Measurements from ENCODE around the gene GRIK1. TPM values are rescaled to one million over a fixed set of nuclear protein-coding genes. Genes with fewer than 3 reads are reported as not detected.

Gene GRIK1
- total RNA-seq, 1 experiment from 2014 or later, result not detected

DNA sequence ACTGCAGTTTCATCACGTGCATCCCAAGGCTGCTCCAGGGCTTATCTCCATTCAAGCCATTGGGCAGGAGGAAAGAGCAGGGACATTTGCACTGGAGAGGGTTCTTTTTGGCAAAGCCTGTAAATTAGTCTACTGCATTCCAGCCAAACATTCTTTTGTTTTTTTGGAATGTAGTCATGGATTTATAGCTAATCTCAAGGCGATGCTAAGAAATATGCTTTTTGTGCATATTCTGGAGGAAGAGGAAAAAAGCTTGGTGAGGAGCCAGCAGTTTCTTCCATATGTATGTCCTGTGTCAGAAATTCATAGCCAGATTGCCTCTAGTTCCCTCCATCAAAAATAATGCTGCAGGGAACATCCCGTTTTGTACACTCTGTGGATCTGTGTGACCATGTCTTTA, 419.6 kb downstream of the GRIK1 start:
- Histone ChIP-seq H3K4me1 (replicated peaks; ENCODE audit: insufficient read depth) (no peaks in the 10 kb centered on the region), H4K20me1 (ENCODE audit: insufficient read depth) (no peaks in the 10 kb centered on the region), H3K79me2 (ENCODE audit: low read depth) (no peaks in the 10 kb centered on the region), H3K9me2 (ENCODE audit: insufficient read depth) (no peaks in the 10 kb centered on the region), H2AFZ (no peak overlapping the region), H3K4me2 (no peak overlapping the region), H3K27ac (no peak overlapping the region), H3F3A (ENCODE audit: insufficient read depth, low read depth) (no peaks in the 10 kb centered on the region; the same call in 1 of the 2 replicates), H3K36me3 (ENCODE audit: low read depth) (no peaks in the 10 kb centered on the region), H3K27me3 (ENCODE audit: insufficient read depth, low read depth) (no peaks in the 10 kb centered on the region), H3K9me3 (ENCODE audit: insufficient read depth, low read depth) (no peaks in the 10 kb centered on the region), H3K4me3 (no peak overlapping the region)
- TF ChIP-seq, protein P1, sequence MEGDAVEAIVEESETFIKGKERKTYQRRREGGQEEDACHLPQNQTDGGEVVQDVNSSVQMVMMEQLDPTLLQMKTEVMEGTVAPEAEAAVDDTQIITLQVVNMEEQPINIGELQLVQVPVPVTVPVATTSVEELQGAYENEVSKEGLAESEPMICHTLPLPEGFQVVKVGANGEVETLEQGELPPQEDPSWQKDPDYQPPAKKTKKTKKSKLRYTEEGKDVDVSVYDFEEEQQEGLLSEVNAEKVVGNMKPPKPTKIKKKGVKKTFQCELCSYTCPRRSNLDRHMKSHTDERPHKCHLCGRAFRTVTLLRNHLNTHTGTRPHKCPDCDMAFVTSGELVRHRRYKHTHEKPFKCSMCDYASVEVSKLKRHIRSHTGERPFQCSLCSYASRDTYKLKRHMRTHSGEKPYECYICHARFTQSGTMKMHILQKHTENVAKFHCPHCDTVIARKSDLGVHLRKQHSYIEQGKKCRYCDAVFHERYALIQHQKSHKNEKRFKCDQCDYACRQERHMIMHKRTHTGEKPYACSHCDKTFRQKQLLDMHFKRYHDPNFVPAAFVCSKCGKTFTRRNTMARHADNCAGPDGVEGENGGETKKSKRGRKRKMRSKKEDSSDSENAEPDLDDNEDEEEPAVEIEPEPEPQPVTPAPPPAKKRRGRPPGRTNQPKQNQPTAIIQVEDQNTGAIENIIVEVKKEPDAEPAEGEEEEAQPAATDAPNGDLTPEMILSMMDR (conservative IDR thresholded peaks at IDR 0.05), result no peak
- TF ChIP-seq EZH2 (IDR thresholded peaks at IDR 0.05; ENCODE audit: low read depth), result no peak
- DNase-seq, result no peak
- ChIA-PET POLR2A (ENCODE audit: unreplicated experiment) (no interaction called here), CTCF (no interaction called here)
- intact Hi-C loops (cut with micrococcal nuclease; ENCODE audit: unreplicated experiment), result no loop called here
- no TSS peak for BruUV-seq (replicated peaks)

GRCh38 chr21:29514652-29515247, 425.0 kb downstream of the GRIK1 start:
- ChIA-PET POLR2A (ENCODE audit: unreplicated experiment) (no interaction called here), CTCF (no interaction called here)
- Histone ChIP-seq H3K4me1 (replicated peaks; ENCODE audit: insufficient read depth) (no peaks in the 10 kb centered on the region), H3K27ac (no peak overlapping the region), H4K20me1 (ENCODE audit: insufficient read depth) (no peaks in the 10 kb centered on the region), H2AFZ (no peak overlapping the region), H3K36me3 (ENCODE audit: low read depth) (no peaks in the 10 kb centered on the region), H3K9me3 (ENCODE audit: insufficient read depth, low read depth) (0 out of 2 replicates have a peak, but pooled peaks cover 3% of the 10 kb centered on the region), H3K9me2 (ENCODE audit: insufficient read depth) (no peaks in the 10 kb centered on the region), H3K4me2 (no peak overlapping the region), H3F3A (ENCODE audit: insufficient read depth, low read depth) (no peaks in the 10 kb centered on the region), H3K4me3 (no peak overlapping the region), H3K79me2 (ENCODE audit: low read depth) (no peaks in the 10 kb centered on the region), H3K27me3 (ENCODE audit: insufficient read depth, low read depth) (no peaks in the 10 kb centered on the region)
- no peak for TF ChIP-seq EZH2 (IDR thresholded peaks at IDR 0.05; ENCODE audit: low read depth)
- TF ChIP-seq, protein P1 (conservative IDR thresholded peaks at IDR 0.05), result no peak
- BruUV-seq (replicated peaks), result no TSS peak
- intact Hi-C loops (cut with micrococcal nuclease; ENCODE audit: unreplicated experiment), result no loop called here
- no peak for DNase-seq

DNA sequence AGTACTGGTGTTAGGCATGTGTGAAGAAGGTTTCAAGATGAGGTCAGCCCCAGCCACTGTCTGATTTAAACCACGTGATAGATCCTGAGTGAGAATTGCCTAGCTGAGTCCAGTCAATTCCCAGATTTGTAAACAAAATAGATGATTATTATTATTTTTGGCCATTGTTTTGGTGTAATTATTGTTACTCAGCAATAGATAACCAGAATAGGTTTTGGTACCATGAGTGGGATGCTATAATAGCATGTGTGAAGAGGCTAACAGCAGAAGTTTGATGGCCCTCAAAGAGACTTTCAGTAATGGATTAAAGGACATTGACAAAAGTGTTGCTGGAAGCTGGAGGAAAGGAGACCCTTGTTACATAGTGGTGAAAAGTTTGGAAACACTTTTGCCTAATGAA, 426.3 kb downstream of the GRIK1 start:
- ChIA-PET POLR2A (ENCODE audit: unreplicated experiment) (no interaction called here), CTCF (no interaction called here)
- BruUV-seq (replicated peaks), result no TSS peak
- Histone ChIP-seq H3K4me3 (no peak overlapping the region), H3K27ac (no peak overlapping the region), H3K27me3 (ENCODE audit: insufficient read depth, low read depth) (no peaks in the 10 kb centered on the region), H3F3A (ENCODE audit: insufficient read depth, low read depth) (no peaks in the 10 kb centered on the region), H3K9me2 (ENCODE audit: insufficient read depth) (no peaks in the 10 kb centered on the region), H3K79me2 (ENCODE audit: low read depth) (no peaks in the 10 kb centered on the region), H3K9me3 (ENCODE audit: insufficient read depth, low read depth) (0 out of 2 replicates have a peak, but pooled peaks cover 3% of the 10 kb centered on the region), H4K20me1 (ENCODE audit: insufficient read depth) (no peaks in the 10 kb centered on the region), H3K4me2 (no peak overlapping the region), H3K36me3 (ENCODE audit: low read depth) (no peaks in the 10 kb centered on the region), H2AFZ (no peak overlapping the region), H3K4me1 (replicated peaks; ENCODE audit: insufficient read depth) (no peaks in the 10 kb centered on the region)
- no peak for DNase-seq
- TF ChIP-seq, protein P1 (conservative IDR thresholded peaks at IDR 0.05), result no peak
- TF ChIP-seq EZH2 (IDR thresholded peaks at IDR 0.05; ENCODE audit: low read depth), result no peak
- intact Hi-C loops (cut with micrococcal nuclease; ENCODE audit: unreplicated experiment), result no loop called here

All from PC-9 (cell line).